GM19035 (cell line): ENCODE results near the gene NUP188.

Experiments used
- ATAC-seq: cut with Tn5 transposase; IDR thresholded peaks from one replicate; pipeline ENCODE4 v1.9.1; 2021; ENCODE audit not compliant: unreplicated experiment

Gene NUP188

GRCh38 chr9:128916204-128916603, 31.3 kb upstream of the NUP188 start:
- ATAC-seq, result no peak

GRCh38 chr9:128916745-128917144, 30.8 kb upstream of the NUP188 start:
- no peak for ATAC-seq

- no peak for ATAC-seq
Measured at GRCh38 chr9:128917151-128917849, 30.2 kb upstream of the NUP188 start.

GRCh38 chr9:128918921-128919320, 28.6 kb upstream of the NUP188 start:
- ATAC-seq, result no peak

DNA sequence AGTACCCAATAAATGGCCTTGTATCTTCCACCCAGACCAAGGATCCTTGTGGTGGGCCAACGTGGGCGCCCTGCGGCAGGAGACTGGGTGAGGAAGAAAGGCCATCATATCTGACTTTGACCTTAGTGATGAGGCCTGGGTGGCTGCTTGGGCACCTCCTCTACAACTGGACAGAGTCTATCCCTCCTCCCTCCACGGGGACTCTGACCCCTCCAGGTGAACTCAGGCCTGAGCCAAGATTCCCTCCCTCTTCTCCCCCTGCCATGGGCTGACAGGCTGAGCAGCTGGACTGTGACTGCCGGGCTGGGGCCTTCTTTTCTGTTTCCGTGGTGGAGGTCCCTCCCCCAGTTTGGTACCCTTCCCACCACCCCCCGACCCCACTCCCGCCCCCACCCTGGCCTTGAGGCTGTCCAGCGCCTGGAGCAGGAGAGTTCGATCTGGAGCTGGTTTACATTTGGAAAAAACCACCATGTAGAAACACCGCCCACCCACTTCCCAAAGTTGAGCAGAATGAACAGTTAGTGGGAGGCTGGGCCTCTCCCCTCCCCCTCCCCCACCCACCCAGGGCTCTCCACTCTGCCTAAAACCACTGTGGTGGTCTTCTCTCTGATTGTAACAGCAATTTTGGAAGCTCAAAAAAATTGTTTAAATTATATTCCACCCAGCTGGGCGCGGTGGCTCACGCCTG, 28.0 kb upstream of the NUP188 start:
- no peak for ATAC-seq

- ATAC-seq, result no peak
Measured at GRCh38 chr9:128920381-128921058, 27.0 kb upstream of the NUP188 start, which contains the start of gene PHYHD1. Gene PHYHD1, plus strand, starts transcription at chr9:128920982. Its CDS starts 1,342 bp downstream, at chr9:128922324.

DNA sequence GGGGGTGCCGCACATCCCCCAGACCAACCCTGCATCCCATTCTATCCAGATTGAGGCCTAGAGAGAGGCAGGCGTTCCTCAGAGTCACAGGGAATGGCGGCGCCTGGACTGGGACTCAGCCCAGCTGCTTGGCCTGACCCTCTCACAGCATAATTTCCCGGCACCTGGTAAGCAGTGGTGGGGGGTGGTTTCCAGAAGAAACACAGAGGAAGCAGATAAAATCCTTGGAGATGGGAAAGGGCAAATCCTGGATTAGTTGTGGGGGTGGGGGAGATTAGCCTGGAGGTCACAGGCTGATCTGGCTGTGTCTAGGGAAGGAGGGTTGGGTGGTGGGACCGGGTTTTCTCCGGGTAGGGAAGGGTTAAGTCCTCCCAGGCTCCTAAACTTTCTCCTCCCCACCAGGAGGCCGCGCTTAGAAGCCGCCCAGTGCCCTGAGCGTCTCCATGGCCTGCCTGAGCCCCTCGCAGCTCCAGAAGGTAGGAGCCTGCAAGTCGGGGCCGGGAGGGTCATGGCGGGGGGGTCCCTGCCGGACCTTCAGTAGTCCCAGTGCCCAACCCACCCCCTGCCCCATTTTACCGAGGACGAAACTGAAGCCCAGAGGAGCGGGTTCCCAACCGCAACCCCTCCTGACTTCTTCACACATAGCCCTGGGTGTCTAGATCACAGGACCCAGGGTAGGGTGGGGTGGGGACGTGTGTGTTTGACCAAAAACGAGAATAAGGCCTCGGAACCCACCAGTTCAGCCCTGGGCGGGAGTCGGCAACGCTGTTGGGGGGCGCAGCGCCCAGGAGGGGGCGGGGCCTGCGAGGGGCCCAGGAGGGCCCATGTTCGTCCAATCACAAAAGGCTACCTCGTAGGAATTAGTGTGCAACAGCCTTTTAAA, 25.4 kb upstream of the NUP188 start:
- no peak for ATAC-seq

DNA sequence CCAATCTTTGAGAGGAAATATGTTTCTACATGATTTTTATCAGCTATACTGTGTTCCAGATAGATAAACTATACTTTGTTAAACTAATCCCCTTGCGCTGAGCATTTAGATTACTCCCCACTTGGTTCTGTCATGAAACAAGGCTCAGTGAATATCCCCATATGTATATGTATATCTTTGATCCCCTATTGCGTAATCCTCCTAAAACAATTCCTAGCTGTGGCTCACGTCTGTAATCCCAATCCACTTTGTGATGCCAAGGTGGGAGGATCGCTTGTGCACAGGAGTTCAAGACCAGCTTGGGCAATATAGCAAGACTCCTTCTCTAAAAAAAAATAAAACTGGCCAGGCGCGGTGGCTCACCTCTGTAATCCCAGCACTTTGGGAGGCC, 24.0 kb upstream of the NUP188 start:
- ATAC-seq, result no peak

GRCh38 chr9:128927731-128928411, 19.6 kb upstream of the NUP188 start:
- no peak for ATAC-seq

GRCh38 chr9:128928624-128929023, 18.9 kb upstream of the NUP188 start:
- no peak for ATAC-seq

DNA sequence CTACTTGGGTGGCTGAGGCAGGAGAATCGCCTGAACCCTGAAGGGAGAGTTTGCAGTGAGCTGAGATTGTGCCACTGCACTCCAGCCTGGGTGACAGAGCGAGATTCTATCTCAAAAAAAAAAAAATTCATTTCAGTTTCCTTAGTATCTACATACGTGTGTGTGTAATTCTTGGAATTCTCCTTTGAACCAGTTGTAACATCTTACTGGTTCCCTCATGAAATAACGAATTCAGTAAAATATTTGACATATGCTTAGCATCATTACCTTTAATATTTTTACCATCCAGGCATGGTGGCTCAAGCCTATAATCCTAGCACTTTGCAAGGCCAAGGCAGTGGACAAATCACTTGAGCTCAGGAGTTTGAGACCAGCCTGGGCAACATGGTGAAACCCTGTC, 17.9 kb upstream of the NUP188 start:
- no peak for ATAC-seq

DNA sequence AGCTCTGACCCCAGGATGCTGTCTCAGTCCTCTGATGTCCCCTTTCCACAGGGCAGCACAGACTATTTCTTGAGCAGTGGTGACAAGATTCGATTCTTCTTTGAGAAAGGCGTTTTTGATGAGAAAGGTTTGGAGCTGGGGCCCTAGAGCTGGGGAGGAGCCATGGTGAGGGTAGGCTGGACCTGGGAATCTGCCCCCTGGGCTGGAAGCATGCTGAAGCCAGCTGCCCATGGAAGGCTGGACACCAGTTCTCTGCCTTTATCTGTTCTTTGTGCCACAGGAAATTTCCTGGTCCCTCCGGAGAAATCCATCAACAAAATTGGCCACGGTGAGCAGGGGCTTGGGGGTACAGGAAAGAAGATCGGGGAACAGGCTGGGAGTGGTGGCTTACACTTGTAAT, 13.8 kb upstream of the NUP188 start:
- no peak for ATAC-seq

GRCh38 chr9:128936171-128936865, 11.2 kb upstream of the NUP188 start:
- ATAC-seq, result no peak

GRCh38 chr9:128937310-128938165, 10.0 kb upstream of the NUP188 start:
- ATAC-seq, result no peak

DNA sequence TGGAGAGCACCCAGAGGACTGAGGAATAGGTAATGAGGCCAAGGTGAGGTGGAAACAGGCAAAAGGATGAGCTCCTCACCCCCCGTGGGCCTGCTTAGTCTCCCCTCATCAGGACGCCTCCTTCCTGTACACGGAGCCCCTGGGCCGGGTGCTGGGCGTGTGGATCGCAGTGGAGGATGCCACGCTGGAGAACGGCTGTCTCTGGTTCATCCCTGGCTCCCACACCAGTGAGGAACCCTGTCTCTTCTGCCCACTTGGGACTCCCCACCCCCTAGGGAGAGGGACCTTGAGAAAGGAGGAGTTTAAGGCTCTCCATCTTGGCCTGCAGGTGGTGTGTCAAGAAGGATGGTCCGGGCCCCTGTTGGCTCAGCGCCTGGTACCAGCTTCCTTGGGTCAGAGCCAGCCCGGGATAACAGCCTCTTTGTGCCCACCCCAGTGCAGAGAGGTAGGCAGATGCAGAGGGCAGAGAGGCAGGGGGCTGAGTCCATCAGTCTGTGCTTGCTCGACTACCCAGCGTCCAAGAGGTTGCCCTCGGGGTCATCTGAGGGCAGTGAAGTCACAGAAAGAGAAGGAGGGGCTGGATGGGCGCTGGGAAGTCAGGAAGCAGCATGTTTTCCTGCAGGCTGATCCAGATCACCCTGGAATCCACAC, 7.1 kb upstream of the NUP188 start:
- ATAC-seq, result no peak

DNA sequence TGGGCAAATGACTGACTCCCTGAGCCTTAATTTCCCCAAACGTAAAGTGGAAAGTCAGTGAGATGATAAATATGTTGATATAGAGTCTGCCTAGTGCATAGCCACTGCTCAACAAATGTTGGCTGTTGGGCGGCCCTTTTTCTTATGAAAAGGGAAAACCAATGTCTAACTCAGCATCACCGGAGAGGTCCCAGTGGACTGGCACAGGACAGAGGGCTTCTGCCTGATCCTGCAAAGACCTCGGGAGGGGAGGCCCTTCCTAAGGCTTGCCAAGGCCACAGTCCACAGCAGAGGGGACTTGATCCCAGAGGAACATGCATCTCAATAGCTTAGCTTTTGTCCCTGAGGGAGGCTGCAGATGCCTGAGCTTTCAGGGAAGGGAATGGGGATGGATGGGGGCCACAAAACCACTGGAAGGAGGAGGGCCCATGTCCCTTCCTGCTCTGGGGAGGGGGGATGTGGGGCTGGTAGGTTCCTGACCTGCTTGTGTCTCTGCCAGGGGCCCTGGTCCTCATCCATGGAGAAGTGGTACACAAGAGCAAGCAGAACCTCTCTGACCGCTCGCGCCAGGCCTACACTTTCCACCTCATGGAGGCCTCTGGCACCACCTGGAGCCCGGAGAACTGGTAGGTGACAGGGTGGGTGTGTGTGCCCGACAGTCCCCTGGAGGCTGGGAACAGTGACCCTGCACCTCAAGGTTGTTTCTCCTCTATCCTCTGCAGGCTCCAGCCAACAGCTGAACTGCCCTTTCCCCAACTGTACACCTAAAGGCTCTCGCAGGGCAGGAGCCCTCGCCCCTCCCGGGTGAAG, 6.3 kb upstream of the NUP188 start:
- no peak for ATAC-seq

DNA sequence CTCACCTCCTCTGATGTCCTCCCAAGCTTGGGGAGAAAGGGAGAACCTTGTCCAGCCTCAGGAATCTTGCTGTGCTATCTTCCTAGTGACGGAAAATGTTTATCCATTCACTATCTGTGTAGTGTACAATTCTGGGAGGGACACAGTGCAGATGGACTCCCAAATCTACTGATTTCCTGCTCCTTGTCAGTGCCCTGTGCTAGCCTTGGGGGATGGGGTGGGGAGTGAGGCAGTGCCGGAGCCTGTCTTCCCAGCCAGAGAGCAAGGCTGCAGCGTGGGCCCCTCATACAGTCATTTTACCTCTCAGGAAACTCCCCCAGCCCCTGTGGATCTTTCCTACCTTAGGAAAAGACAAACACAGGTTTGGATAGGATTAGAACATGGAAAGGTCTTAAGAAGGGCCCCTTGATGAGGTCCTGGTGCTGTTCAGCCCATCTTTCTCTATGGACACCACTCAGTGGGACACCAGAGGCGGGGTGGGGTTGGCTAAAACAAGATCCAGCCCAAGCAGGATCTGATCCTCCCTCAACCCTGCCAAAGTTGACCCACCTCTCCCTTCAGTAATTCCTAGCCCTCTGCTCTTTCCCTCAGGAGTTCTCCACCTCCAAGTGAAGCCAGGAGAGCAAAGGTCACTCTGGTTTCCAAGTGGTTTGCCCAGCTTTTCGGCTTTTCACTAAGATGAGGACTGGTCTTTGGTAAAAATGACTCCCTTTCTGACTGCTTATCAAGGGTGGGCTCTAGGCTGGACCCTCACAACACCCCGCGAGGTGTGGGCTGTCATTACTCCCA, 3.5 kb upstream of the NUP188 start:
- ATAC-seq, result no peak
